KMS-11 (cell line): ENCODE results near the gene GATC.

Experiments
- H2AFZ ChIP-seq: fragments of 200-600 bp; sonication (generic); 2 replicates; pipeline ENCODE4 v1.6.1; 2016; ENCODE audit warnings: antibody characterized with exemption, mixed run types, low read depth
- H3K27ac ChIP-seq: fragments of 200-600 bp; sonication (generic); 2 replicates; pipeline ENCODE4 v1.6.1; 2016; ENCODE audit warnings: mild to moderate bottlenecking, mixed run types
- H3K27me3 ChIP-seq: fragments of 200-600 bp; sonication (generic); 2 replicates; pipeline ENCODE4 v1.6.1; 2017; ENCODE audit warnings: mild to moderate bottlenecking, low read depth, mixed run types, moderate library complexity; ENCODE audit not compliant: insufficient read depth
- H3K36me3 ChIP-seq: fragments of 200-600 bp; sonication (generic); 2 replicates; pipeline ENCODE4 v1.6.1; 2017; ENCODE audit warnings: mild to moderate bottlenecking, mixed run types; ENCODE audit not compliant: insufficient read depth
- H3K4me1 ChIP-seq: fragments of 200-600 bp; sonication (generic); 2 replicates; pipeline ENCODE4 v1.6.1; 2016; ENCODE audit warnings: mild to moderate bottlenecking, low read depth, mixed run types; ENCODE audit not compliant: poor library complexity, severe bottlenecking
- H3K4me2 ChIP-seq: fragments of 200-600 bp; sonication (generic); 2 replicates; pipeline ENCODE4 v1.7.0; 2016; ENCODE audit warnings: mild to moderate bottlenecking, mixed run types
- H3K4me3 ChIP-seq: fragments of 200-600 bp; sonication (generic); IDR thresholded peaks from 2 replicates; pipeline ENCODE4 v1.6.1; 2017; ENCODE audit warnings: low read depth, low read length, mixed read lengths; ENCODE audit not compliant: insufficient read depth
- H3K79me2 ChIP-seq: fragments of 200-600 bp; sonication (generic); 2 replicates; pipeline ENCODE4 v1.6.1; 2016; ENCODE audit warnings: low read depth, mixed run types; ENCODE audit not compliant: insufficient read depth
- H3K9ac ChIP-seq: fragments of 200-600 bp; sonication (generic); 2 replicates; pipeline ENCODE4 v1.6.1; 2016; ENCODE audit warnings: mild to moderate bottlenecking, mixed run types
- H4K20me1 ChIP-seq: fragments of 200-600 bp; sonication (generic); 2 replicates; pipeline ENCODE4 v1.6.1; 2016; ENCODE audit warnings: mild to moderate bottlenecking, mixed run types; ENCODE audit not compliant: insufficient read depth
- TF ChIP-seq, protein P1 (sequence below): fragments of 200-600 bp; sonication (generic); conservative IDR thresholded peaks from 2 replicates; pipeline ENCODE4 v1.6.1; 2017; ENCODE audit warnings: low read depth, mild to moderate bottlenecking, antibody characterized with exemption, low read length, moderate library complexity, mixed read lengths

Gene GATC, protein sequence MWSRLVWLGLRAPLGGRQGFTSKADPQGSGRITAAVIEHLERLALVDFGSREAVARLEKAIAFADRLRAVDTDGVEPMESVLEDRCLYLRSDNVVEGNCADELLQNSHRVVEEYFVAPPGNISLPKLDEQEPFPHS

GRCh38 chr12:120445911-120446843 is at the start of gene GATC, which contains the start of gene TRIAP1:
TSS of gene GATC (plus strand) at chr12:120446444. CDS start at chr12:120446481, 37 bp downstream.
TSS of gene TRIAP1 (minus strand) at chr12:120446384. CDS start at chr12:120446372, 12 bp downstream.
- peaks cover 48% of the 10 kb centered on the region for H3K79me2 ChIP-seq
- H2AFZ ChIP-seq, result peak within 1 kb of the TSS; percentile 64

DNA sequence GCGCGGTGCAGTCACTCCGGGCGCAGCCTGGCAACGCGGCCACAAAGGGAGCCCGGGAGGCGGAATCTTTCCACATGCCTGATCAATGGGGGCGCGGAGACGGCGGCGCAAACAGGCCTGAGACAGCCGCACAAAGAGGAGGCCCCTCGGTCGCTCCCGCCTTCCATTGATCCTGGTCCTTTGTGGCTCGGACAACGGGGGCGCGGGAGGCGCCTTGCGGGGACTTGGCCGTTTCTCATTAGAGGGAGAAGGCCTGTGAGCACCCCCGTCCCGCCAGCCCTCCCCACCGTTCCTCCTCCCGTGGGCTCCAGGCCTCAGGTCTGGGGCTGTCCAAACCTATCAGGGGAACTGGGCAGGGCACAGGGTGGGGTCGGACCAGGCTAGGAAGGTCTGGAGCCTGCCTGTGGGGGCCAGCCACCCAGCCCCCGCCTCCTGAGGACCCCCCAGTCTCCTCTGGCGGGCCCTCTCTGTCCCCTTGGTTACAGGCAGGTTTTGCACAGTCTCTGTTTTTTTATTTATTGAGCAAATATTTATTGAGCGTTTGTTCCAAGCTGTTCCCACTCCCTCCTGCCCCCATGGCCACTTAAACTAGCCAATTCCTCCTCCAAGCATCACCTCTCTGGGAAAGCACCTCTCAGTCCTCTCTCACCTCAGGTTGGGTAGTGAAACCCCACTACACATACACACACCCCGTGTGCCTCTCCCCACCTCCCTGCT is 48.3 kb upstream of the GATC start:
- no peak overlapping the region for H3K4me3 ChIP-seq
- TF ChIP-seq, protein P1, sequence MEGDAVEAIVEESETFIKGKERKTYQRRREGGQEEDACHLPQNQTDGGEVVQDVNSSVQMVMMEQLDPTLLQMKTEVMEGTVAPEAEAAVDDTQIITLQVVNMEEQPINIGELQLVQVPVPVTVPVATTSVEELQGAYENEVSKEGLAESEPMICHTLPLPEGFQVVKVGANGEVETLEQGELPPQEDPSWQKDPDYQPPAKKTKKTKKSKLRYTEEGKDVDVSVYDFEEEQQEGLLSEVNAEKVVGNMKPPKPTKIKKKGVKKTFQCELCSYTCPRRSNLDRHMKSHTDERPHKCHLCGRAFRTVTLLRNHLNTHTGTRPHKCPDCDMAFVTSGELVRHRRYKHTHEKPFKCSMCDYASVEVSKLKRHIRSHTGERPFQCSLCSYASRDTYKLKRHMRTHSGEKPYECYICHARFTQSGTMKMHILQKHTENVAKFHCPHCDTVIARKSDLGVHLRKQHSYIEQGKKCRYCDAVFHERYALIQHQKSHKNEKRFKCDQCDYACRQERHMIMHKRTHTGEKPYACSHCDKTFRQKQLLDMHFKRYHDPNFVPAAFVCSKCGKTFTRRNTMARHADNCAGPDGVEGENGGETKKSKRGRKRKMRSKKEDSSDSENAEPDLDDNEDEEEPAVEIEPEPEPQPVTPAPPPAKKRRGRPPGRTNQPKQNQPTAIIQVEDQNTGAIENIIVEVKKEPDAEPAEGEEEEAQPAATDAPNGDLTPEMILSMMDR, result no peak
- H3K36me3 ChIP-seq, result no peaks in the 10 kb centered on the region
- H3K4me2 ChIP-seq, result no peak overlapping the region
- H3K27me3 ChIP-seq, result no peaks in the 10 kb centered on the region
- H3K9ac ChIP-seq, result no peak overlapping the region
- H2AFZ ChIP-seq, result no peak overlapping the region
- H3K4me1 ChIP-seq, result no peaks in the 10 kb centered on the region
- H4K20me1 ChIP-seq, result no peaks in the 10 kb centered on the region
- no peak overlapping the region for H3K27ac ChIP-seq
- no peaks in the 10 kb centered on the region for H3K79me2 ChIP-seq

More at GRCh38 chr12:120445911-120446843, at the start of gene GATC, which contains the start of gene TRIAP1:
- Histone ChIP-seq H3K9ac (peak within 1 kb of the TSS; percentile 71), H3K4me3 (no peak within 1 kb of the TSS), H3K27ac (peak within 1 kb of the TSS; percentile 67), H3K4me2 (peak within 1 kb of the TSS; percentile 78), H3K4me1 (peaks cover 16% of the 10 kb centered on the region), H3K36me3 (no peaks in the 10 kb centered on the region), H3K27me3 (no peaks in the 10 kb centered on the region), H4K20me1 (no peaks in the 10 kb centered on the region)
- TF ChIP-seq, protein P1, result no peak

DNA sequence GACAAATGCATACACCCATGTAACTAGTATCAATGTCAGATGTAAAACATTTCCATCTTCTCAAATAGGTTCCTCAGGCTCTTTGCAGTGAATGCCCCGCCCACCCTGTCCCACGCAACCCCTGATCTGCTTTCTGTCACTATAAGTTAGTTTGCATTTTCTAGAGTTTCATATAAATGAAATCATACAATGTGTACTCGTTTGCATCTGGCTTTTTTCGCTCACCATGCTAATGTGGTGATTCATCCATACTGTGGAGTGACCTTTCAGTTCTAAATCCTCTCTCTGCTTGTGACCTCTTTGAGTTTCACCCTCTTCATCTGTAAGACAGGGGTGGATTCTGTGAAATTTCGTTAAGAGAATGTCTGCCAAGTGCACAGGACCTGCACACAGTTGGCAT is 46.7 kb upstream of the GATC start:
- TF ChIP-seq, protein P1, result no peak
- Histone ChIP-seq H3K36me3 (no peaks in the 10 kb centered on the region), H3K4me2 (no peak overlapping the region)

GRCh38 chr12:120402217-120402616 is 44.0 kb upstream of the GATC start:
- TF ChIP-seq, protein P1, result no peak
- Histone ChIP-seq H3K4me3 (no peak overlapping the region), H3K36me3 (no peaks in the 10 kb centered on the region), H3K4me1 (no peaks in the 10 kb centered on the region), H3K27ac (no peak overlapping the region), H3K9ac (no peak overlapping the region), H4K20me1 (no peaks in the 10 kb centered on the region), H2AFZ (no peak overlapping the region), H3K4me2 (no peak overlapping the region), H3K27me3 (no peaks in the 10 kb centered on the region), H3K79me2 (no peaks in the 10 kb centered on the region)

More for the DNA sequence above, 46.7 kb upstream of the GATC start:
- Histone ChIP-seq H4K20me1 (no peaks in the 10 kb centered on the region), H3K27ac (no peak overlapping the region), H3K4me1 (no peaks in the 10 kb centered on the region), H3K27me3 (no peaks in the 10 kb centered on the region), H3K4me3 (no peak overlapping the region), H3K79me2 (no peaks in the 10 kb centered on the region), H3K9ac (no peak overlapping the region), H2AFZ (no peak overlapping the region)
